Measurements from ENCODE around the gene RAD51B.

RAD51B gene

GRCh38 chr14:68050177-68050576 lies 230.6 kb downstream of the RAD51B start:
- no peak for TF ChIP-seq CTCF (IDR thresholded peaks at IDR 0.05)

- no peak for TF ChIP-seq CTCF (IDR thresholded peaks at IDR 0.05)
Observed at GRCh38 chr14:68051146-68051545, 231.6 kb downstream of the RAD51B start.

DNA sequence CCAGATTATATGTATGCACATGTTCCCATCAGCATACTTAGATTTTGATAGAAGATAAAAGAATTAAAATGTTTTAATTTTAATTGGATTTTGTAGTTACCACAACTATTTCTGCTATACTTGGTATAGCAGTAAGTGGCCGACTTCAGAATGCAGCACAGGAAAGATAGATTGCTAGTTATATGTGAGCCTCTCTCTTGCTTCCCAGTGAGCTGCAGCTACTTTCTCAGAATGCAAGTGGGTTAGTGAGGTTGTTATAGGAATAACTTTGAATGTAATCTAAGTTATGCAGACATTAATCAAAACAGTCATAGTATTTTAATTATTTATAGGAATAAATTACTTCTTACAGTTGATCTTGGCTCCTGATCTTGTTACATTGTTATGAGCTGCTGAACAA lies 240.6 kb downstream of the RAD51B start:
- TF ChIP-seq CTCF (IDR thresholded peaks at IDR 0.05): no peak

DNA sequence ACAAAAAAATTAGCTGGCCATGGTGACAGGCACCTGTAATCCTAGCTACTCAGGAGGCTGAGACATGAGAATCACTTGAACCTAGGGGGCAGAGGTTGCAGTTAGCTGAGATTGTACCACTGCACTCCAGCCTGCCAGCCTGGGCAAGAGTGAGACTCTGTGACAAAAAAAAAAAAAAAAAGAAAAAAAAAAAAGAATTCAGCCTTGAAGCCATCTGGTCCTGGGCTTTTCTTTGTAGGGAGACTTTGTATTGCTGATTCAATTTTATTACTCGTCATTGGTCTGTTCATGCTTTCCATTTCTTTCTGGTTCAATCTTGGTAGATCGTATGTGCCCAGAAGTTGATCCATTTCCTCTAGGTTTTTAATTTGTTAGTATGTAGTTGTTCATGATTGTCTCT lies 243.1 kb downstream of the RAD51B start:
- TF ChIP-seq CTCF (IDR thresholded peaks at IDR 0.05): no peak

DNA sequence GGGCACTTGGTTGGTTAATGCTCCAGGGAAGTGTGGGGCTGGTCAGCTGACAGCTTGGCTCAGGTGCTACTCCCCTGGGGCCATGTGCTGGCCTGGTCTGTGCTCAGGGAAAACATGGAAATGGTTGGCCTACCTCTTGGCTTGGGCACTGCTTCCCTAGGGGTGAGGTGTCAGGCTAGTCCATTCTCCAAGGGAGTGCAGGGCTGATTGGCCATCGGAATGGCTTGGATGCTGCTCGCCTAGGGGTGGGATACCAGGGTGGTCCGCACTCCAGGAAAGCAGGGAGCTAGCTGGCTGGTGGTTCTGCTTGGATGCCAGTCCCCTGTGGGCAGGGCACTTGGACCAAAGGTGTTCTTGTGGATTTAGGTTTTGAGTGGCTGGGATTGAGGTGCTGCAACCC lies 245.7 kb downstream of the RAD51B start:
- TF ChIP-seq CTCF (IDR thresholded peaks at IDR 0.05): no peak

DNA sequence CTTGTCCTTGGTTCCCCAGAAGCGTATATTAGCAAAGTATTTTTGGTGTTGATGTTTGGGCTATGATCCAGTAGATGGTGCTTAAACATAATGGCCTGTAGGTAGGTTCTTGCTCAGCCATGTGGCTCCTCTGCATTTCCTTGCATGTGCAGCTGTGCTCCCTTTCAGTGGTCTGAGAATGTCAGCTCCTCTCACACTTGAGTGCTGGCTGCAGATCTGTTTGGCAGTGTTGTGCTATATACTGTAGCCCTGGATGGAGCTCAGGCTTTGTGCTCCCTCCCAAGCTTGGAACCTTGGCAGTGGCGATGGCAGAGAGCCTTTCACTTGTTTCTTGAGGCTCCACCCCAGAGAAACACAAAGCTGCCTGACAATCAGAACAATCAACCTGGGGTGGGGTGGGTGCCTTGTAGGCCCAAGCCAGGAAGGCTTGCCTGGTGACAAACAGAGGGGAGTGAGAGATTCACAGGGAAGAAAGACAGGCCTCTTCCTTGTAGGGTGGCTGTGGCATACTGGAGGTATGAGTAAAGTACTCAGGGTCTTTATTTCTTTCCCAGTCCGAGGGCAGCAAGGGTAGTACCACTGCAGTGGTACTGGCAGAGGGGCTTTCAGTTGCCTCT lies 255.3 kb downstream of the RAD51B start:
- no peak for TF ChIP-seq CTCF (IDR thresholded peaks at IDR 0.05)

GRCh38 chr14:68075382-68076029 lies 255.9 kb downstream of the RAD51B start:
- TF ChIP-seq CTCF (IDR thresholded peaks at IDR 0.05): no peak
